ENCODE measurements around the gene LAGE3.

The LAGE3 gene, protein sequence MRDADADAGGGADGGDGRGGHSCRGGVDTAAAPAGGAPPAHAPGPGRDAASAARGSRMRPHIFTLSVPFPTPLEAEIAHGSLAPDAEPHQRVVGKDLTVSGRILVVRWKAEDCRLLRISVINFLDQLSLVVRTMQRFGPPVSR

DNA sequence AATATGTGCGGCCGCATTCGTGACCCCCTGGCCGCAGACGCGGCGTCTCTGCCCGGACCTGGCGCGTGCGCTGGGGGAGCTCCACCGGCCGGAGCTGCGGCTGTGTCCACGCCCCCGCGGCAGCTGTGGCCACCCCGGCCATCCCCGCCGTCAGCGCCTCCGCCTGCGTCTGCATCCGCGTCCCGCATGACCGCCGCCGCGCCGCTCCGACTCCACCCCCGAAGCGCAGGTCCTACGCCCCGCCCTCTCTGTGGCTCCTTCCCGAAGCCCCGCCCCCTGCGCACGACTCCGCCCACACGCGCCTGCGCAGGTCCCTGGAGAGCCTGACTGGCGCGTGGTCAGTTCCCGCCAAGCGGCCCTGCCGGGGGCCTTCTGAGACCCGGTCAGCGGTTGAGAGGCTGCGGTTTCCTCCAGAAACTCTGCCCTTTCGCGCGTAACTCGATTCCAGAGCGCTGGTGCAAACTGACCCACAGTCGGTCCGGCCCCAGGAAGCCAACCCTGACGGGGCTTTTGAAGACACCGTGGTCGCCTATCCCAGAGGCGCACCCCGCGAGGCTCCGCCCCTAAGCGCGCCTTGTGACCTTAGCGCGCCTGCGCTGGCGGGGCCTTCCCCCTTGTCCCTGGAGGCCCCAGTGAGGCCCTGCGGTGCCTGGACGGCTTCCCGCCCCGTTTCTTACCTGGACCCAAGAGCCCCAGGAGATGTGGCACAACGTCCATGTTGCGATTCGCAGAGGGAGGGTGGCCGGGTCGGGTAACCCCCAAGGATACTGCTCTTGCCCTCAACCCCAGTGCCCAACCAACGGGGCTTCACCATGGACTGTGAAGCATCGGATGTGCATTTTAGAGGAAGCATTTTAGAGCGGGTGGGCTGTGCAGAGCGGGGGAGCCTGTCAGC is at the start of gene LAGE3:
TSS of gene LAGE3 (minus strand) at position 554 of the 895 bp plus-strand sequence. CDS start at position 188, 366 bp downstream.
- H3K36me3 ChIP-seq (ENCODE audit: control insufficient read depth, insufficient read depth, low read length): peaks cover under 1% of the 10 kb centered on the region
- peaks cover 5% of the 10 kb centered on the region for H3K9me3 ChIP-seq (ENCODE audit: control insufficient read depth, insufficient read depth, low read length)
- H3K4me1 ChIP-seq (ENCODE audit: control insufficient read depth, insufficient read depth, low read length): no peaks in the 10 kb centered on the region
- H3K4me3 ChIP-seq (ENCODE audit: low read depth, low read length): peak within 1 kb of the TSS; percentile 66
- H3K9ac ChIP-seq (ENCODE audit: low read depth, low read length): peak within 1 kb of the TSS; percentile 37
- H3K27me3 ChIP-seq (ENCODE audit: control insufficient read depth, insufficient read depth, low read length): no peaks in the 10 kb centered on the region

DNA sequence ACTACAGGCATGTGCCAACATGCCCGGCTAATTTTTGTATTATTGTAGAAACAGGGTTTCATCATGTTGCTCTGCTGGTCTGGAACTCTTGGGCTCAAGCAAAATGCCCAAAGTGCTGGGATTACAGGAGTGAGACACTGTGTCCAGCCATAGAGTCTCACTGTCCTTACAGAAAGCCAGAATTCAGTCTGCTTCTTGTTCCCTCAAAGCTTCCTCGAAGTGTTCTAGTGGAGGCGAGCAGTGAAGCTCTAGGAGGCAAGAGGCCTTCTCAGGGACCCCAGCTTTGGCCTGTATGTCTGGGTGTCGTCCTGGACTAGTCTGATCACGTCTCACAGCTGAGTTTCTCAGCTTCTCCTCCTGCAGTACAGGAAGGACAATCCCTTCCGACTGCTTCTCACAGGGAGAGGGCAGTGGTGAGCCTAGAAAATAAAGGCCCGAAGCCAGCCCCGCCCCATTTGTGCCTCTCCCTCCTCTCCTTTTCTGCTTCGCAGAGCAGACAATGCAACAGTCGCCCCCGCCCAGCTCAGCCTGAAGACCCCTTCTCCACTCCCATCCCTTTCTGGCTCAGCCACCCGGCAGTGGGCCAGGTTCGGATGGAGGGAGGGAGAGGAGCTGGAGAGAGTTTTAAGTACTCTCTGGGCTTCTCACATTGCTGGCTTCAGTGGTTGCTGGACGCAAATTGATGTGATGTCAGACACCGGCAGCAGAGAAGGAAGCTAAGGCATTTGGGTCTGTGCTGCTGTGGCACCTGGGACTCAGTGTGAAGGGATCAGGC is 48.0 kb upstream of the LAGE3 start:
- H3K36me3 ChIP-seq (ENCODE audit: control insufficient read depth, insufficient read depth, low read length): peaks cover 7% of the 10 kb centered on the region
- H3K4me3 ChIP-seq (ENCODE audit: low read depth, low read length): peak overlapping the region; percentile 46
- H3K9me3 ChIP-seq (ENCODE audit: control insufficient read depth, insufficient read depth, low read length): peaks cover 3% of the 10 kb centered on the region
- no peaks in the 10 kb centered on the region for H3K27me3 ChIP-seq (ENCODE audit: control insufficient read depth, insufficient read depth, low read length)
- no peak overlapping the region for H3K9ac ChIP-seq (ENCODE audit: low read depth, low read length)
- H3K4me1 ChIP-seq (ENCODE audit: control insufficient read depth, insufficient read depth, low read length): peaks cover 5% of the 10 kb centered on the region

- no peaks in the 10 kb centered on the region for H3K27me3 ChIP-seq (ENCODE audit: control insufficient read depth, insufficient read depth, low read length)
- H3K9ac ChIP-seq (ENCODE audit: low read depth, low read length): no peak overlapping the region
- peaks cover 3% of the 10 kb centered on the region for H3K9me3 ChIP-seq (ENCODE audit: control insufficient read depth, insufficient read depth, low read length)
- no peak overlapping the region for H3K4me3 ChIP-seq (ENCODE audit: low read depth, low read length)
- H3K4me1 ChIP-seq (ENCODE audit: control insufficient read depth, insufficient read depth, low read length): peaks cover 5% of the 10 kb centered on the region
- peaks cover 2% of the 10 kb centered on the region for H3K36me3 ChIP-seq (ENCODE audit: control insufficient read depth, insufficient read depth, low read length)
Measured at GRCh38 chrX:154525606-154526490, 46.8 kb upstream of the LAGE3 start.

DNA sequence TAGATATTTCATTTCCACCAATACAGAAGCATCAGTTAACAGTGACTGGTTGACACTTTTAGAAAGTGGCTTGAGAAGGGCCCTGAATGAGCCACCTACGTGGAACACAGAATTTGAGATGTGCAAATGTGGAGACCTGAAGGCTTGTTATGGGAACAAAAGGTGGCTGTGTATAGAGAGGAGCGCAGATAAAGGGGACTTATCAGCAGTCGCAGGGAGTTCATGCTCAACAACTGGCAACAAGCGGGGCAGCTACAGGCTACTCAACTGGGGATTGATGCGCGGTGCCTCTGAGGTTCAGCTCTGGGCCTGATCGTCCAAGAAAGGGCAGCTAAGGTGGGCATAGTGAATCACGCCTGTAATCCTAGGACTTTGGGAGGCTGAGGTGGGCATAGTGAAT is 40.3 kb upstream of the LAGE3 start:
- Histone ChIP-seq H3K4me3 (ENCODE audit: low read depth, low read length) (no peak overlapping the region), H3K27me3 (ENCODE audit: control insufficient read depth, insufficient read depth, low read length) (no peaks in the 10 kb centered on the region), H3K4me1 (ENCODE audit: control insufficient read depth, insufficient read depth, low read length) (peaks cover 2% of the 10 kb centered on the region), H3K36me3 (ENCODE audit: control insufficient read depth, insufficient read depth, low read length) (no peaks in the 10 kb centered on the region), H3K9me3 (ENCODE audit: control insufficient read depth, insufficient read depth, low read length) (no peaks in the 10 kb centered on the region), H3K9ac (ENCODE audit: low read depth, low read length) (no peak overlapping the region)

DNA sequence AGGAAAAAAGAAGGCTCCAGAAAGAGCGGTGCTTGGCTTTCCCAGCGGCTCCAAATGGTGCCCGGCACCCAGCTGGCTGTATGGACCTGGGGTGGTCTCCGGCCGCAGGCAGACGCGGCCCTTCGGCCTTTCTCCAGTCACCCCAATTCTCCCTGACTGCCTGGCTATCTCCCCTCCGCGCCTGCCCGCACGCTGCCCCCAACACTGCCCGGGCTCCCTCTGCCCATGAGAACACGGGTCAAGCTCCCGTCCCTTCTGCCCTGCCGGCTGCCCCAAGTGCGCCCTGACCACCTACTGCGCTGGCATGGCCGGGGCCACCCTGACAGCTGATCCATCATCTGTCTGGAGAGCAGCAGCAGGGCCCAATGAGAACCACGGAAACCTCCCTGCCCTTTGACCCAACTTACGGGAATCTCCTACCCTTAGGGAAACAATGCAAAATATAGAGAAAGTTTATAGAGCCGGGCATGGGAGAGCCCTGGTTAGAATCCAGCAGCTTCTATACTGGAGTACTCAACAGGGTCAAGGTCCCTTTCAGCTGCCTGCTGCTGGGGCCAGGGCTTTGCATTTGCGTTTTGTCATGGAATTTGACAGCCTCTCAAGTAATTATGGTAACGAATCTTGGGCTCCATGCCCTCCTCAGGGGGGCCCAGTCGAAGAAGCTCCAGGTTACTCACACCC is 38.2 kb upstream of the LAGE3 start:
- Histone ChIP-seq H3K4me3 (ENCODE audit: low read depth, low read length) (peak overlapping the region; percentile 78), H3K27me3 (ENCODE audit: control insufficient read depth, insufficient read depth, low read length) (no peaks in the 10 kb centered on the region), H3K9me3 (ENCODE audit: control insufficient read depth, insufficient read depth, low read length) (no peaks in the 10 kb centered on the region), H3K36me3 (ENCODE audit: control insufficient read depth, insufficient read depth, low read length) (no peaks in the 10 kb centered on the region), H3K4me1 (ENCODE audit: control insufficient read depth, insufficient read depth, low read length) (peaks cover 2% of the 10 kb centered on the region), H3K9ac (ENCODE audit: low read depth, low read length) (no peak overlapping the region)

GRCh38 chrX:154516656-154517100 is 37.6 kb upstream of the LAGE3 start:
- H3K4me3 ChIP-seq (ENCODE audit: low read depth, low read length): peak overlapping the region; percentile 78
- peaks cover 2% of the 10 kb centered on the region for H3K4me1 ChIP-seq (ENCODE audit: control insufficient read depth, insufficient read depth, low read length)
- no peak overlapping the region for H3K9ac ChIP-seq (ENCODE audit: low read depth, low read length)
- H3K27me3 ChIP-seq (ENCODE audit: control insufficient read depth, insufficient read depth, low read length): no peaks in the 10 kb centered on the region
- H3K36me3 ChIP-seq (ENCODE audit: control insufficient read depth, insufficient read depth, low read length): no peaks in the 10 kb centered on the region
- H3K9me3 ChIP-seq (ENCODE audit: control insufficient read depth, insufficient read depth, low read length): no peaks in the 10 kb centered on the region

GRCh38 chrX:154515966-154516655 is 37.0 kb upstream of the LAGE3 start, which contains the start of gene FAM3A:
FAM3A (minus strand) TSS chrX:154516232; CDS start chrX:154515772, 460 bp downstream.
- Histone ChIP-seq H3K9me3 (ENCODE audit: control insufficient read depth, insufficient read depth, low read length) (no peaks in the 10 kb centered on the region), H3K27me3 (ENCODE audit: control insufficient read depth, insufficient read depth, low read length) (no peaks in the 10 kb centered on the region), H3K4me1 (ENCODE audit: control insufficient read depth, insufficient read depth, low read length) (peaks cover 2% of the 10 kb centered on the region), H3K9ac (ENCODE audit: low read depth, low read length) (no peak within 1 kb of the TSS), H3K36me3 (ENCODE audit: control insufficient read depth, insufficient read depth, low read length) (no peaks in the 10 kb centered on the region), H3K4me3 (ENCODE audit: low read depth, low read length) (peak within 1 kb of the TSS; percentile 78)

GRCh38 chrX:154515090-154515965 is 36.2 kb upstream of the LAGE3 start:
- H3K9me3 ChIP-seq (ENCODE audit: control insufficient read depth, insufficient read depth, low read length): no peaks in the 10 kb centered on the region
- no peaks in the 10 kb centered on the region for H3K27me3 ChIP-seq (ENCODE audit: control insufficient read depth, insufficient read depth, low read length)
- H3K36me3 ChIP-seq (ENCODE audit: control insufficient read depth, insufficient read depth, low read length): no peaks in the 10 kb centered on the region
- peaks cover 2% of the 10 kb centered on the region for H3K4me1 ChIP-seq (ENCODE audit: control insufficient read depth, insufficient read depth, low read length)
- peak overlapping the region; percentile 56 for H3K4me3 ChIP-seq (ENCODE audit: low read depth, low read length)
- H3K9ac ChIP-seq (ENCODE audit: low read depth, low read length): no peak overlapping the region

- Histone ChIP-seq H3K4me3 (ENCODE audit: low read depth, low read length) (no peak overlapping the region), H3K4me1 (ENCODE audit: control insufficient read depth, insufficient read depth, low read length) (peaks cover 2% of the 10 kb centered on the region), H3K36me3 (ENCODE audit: control insufficient read depth, insufficient read depth, low read length) (no peaks in the 10 kb centered on the region), H3K9me3 (ENCODE audit: control insufficient read depth, insufficient read depth, low read length) (no peaks in the 10 kb centered on the region), H3K9ac (ENCODE audit: low read depth, low read length) (no peak overlapping the region), H3K27me3 (ENCODE audit: control insufficient read depth, insufficient read depth, low read length) (no peaks in the 10 kb centered on the region)
Measured at GRCh38 chrX:154513716-154514115, 34.6 kb upstream of the LAGE3 start.
